ENCODE measurements around the gene FAM89A.

DNA sequence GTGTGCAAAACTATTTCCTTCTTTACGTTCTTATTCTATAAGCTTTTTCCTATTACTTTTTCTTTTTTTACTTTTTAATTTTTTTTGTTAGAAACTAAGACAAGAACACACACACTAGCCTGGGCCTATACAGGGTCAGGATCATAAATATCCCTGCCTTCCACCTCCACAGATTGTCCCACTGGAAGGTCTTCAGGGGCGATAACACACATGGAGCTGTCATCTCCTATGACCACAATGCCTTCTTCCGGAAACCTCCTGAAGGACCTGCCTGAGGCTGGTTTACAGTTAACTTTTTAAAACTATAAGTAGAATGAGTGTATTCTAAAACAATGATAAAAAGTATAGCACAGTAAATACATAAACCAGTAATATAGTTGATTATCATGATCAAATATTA is 10.3 kb upstream of the FAM89A start:
- TF ChIP-seq, protein P1, sequence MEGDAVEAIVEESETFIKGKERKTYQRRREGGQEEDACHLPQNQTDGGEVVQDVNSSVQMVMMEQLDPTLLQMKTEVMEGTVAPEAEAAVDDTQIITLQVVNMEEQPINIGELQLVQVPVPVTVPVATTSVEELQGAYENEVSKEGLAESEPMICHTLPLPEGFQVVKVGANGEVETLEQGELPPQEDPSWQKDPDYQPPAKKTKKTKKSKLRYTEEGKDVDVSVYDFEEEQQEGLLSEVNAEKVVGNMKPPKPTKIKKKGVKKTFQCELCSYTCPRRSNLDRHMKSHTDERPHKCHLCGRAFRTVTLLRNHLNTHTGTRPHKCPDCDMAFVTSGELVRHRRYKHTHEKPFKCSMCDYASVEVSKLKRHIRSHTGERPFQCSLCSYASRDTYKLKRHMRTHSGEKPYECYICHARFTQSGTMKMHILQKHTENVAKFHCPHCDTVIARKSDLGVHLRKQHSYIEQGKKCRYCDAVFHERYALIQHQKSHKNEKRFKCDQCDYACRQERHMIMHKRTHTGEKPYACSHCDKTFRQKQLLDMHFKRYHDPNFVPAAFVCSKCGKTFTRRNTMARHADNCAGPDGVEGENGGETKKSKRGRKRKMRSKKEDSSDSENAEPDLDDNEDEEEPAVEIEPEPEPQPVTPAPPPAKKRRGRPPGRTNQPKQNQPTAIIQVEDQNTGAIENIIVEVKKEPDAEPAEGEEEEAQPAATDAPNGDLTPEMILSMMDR (IDR thresholded peaks at IDR 0.05) = no peak
- TF ChIP-seq RAD21 (IDR thresholded peaks at IDR 0.05; ENCODE audit: low read length) (no peak), FOXJ3 (CRISPR knock-in tag; IDR thresholded peaks at IDR 0.05) (no peak), MXI1 (IDR thresholded peaks at IDR 0.05; ENCODE audit: low read depth, low read length) (no peak), NRF1 (IDR thresholded peaks at IDR 0.05; ENCODE audit: low read depth, low read length) (no peak), SMC3 (IDR thresholded peaks at IDR 0.05; ENCODE audit: low read depth, low read length) (no peak), POLR2AphosphoS5 (IDR thresholded peaks at IDR 0.05; ENCODE audit: low read depth, low read length) (no peak)
- TF ChIP-seq, protein P2, sequence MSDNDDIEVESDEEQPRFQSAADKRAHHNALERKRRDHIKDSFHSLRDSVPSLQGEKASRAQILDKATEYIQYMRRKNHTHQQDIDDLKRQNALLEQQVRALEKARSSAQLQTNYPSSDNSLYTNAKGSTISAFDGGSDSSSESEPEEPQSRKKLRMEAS (IDR thresholded peaks at IDR 0.05; ENCODE audit: low read depth) = no peak
